ENCODE data around the gene SRM. TPM values are rescaled to one million over a fixed set of nuclear protein-coding genes. Genes with fewer than 3 reads are reported as not detected.

Gene SRM
- total RNA-seq, 2 experiments from 2014 or later: 65.2 to 208 TPM

GRCh38 chr1:11100149-11100493, 40.3 kb upstream of the SRM start:
- Histone ChIP-seq H3K4me1 (ENCODE audit: insufficient read depth, low read length, poor library complexity, severe bottlenecking) (peaks cover 16% of the 10 kb centered on the region), H3K9me3 (ENCODE audit: low read length) (no peaks in the 10 kb centered on the region), H4K20me1 (ENCODE audit: insufficient read depth, low read length) (no peaks in the 10 kb centered on the region), H2AFZ (ENCODE audit: low read length) (peak overlapping the region; percentile 97), H3K27ac (ENCODE audit: low read depth, low read length, poor library complexity, severe bottlenecking) (no peak overlapping the region), H3K79me2 (ENCODE audit: insufficient read depth, low read depth, low read length) (peaks cover 18% of the 10 kb centered on the region), H3K4me3 (ENCODE audit: low read depth, low read length, poor library complexity, severe bottlenecking) (peak overlapping the region; percentile 93), H3K36me3 (ENCODE audit: insufficient read depth, low read length) (peaks cover 32% of the 10 kb centered on the region), H3K9me2 (ENCODE audit: insufficient read depth, low read length) (no peaks in the 10 kb centered on the region), H3K4me2 (ENCODE audit: low read length) (peak overlapping the region; percentile 74)
- no TSS peak for BruUV-seq (replicated peaks)
- intact Hi-C loops (cut with micrococcal nuclease; ENCODE audit: unreplicated experiment): no loop called here
- TF ChIP-seq CTCF (conservative IDR thresholded peaks at IDR 0.05; ENCODE audit: low read length) (no peak), EZH2phosphoT487 (IDR thresholded peaks at IDR 0.05; ENCODE audit: borderline replicate concordance, low read depth, low read length) (no peak)
- CTCF ChIA-PET (ENCODE audit: unreplicated experiment): no interaction called here
- POLR2A ChIA-PET: interaction anchor here (0.6 to 1.4 kb wide), 2 partner anchors 62 to 249 kb away, joined by 3 to 4 read pairs; no protein-coding TSS in a partner anchor
- no peak for DNase-seq (ENCODE audit: low spot score)

GRCh38 chr1:11099310-11100148, 39.7 kb upstream of the SRM start, which contains the start of gene EXOSC10:
Gene EXOSC10 (minus strand): TSS chr1:11099869. CDS start chr1:11099831, 38 bp downstream.
- Histone ChIP-seq H3K9me2 (ENCODE audit: insufficient read depth, low read length) (no peaks in the 10 kb centered on the region), H4K20me1 (ENCODE audit: insufficient read depth, low read length) (no peaks in the 10 kb centered on the region), H3K27ac (ENCODE audit: low read depth, low read length, poor library complexity, severe bottlenecking) (peak within 1 kb of the TSS; percentile 48), H3K4me1 (ENCODE audit: insufficient read depth, low read length, poor library complexity, severe bottlenecking) (peaks cover 16% of the 10 kb centered on the region), H3K79me2 (ENCODE audit: insufficient read depth, low read depth, low read length) (peaks cover 18% of the 10 kb centered on the region), H3K4me2 (ENCODE audit: low read length) (peak within 1 kb of the TSS; percentile 74), H3K9me3 (ENCODE audit: low read length) (no peaks in the 10 kb centered on the region), H3K4me3 (ENCODE audit: low read depth, low read length, poor library complexity, severe bottlenecking) (peak within 1 kb of the TSS; percentile 93), H3K36me3 (ENCODE audit: insufficient read depth, low read length) (peaks cover 37% of the 10 kb centered on the region), H2AFZ (ENCODE audit: low read length) (peak within 1 kb of the TSS; percentile 97)
- CTCF ChIA-PET (ENCODE audit: unreplicated experiment): interaction anchor here (0.6 to 1.2 kb wide), 3 partner anchors 34 to 554 kb away, joined by 3 to 5 read pairs (median 4); no protein-coding TSS in a partner anchor
- TF ChIP-seq EZH2phosphoT487 (IDR thresholded peaks at IDR 0.05; ENCODE audit: borderline replicate concordance, low read depth, low read length) (no peak), CTCF (conservative IDR thresholded peaks at IDR 0.05; ENCODE audit: low read length) (no peak)
- DNase-seq (ENCODE audit: low spot score): peak; percentile 94
- POLR2A ChIA-PET: interaction anchor here (0.8 to 1.4 kb wide), 6 partner anchors 8 to 62 kb away, joined by 3 to 7 read pairs (median 3); no protein-coding TSS in a partner anchor
- BruUV-seq (replicated peaks): no TSS peak
- intact Hi-C loops (cut with micrococcal nuclease; ENCODE audit: unreplicated experiment): no loop called here

Data from OCI-LY7 (cell line).